Gastrocnemius medialis (tissue), 4 donors: Measurements from ENCODE around the gene HOXC11. TPM values are rescaled to one million over a fixed set of nuclear protein-coding genes. Genes with fewer than 3 reads are reported as not detected.

ENCODE experiments used
- ATAC-seq, 2 donors: fragments of 150-250 bp; one replicate each; pipeline ENCODE4 v1.9.1; 2016
- DNase-seq, 2 donors: peaks; one replicate each; pipeline ENCODE4 v3.0.0-alpha.2; 2019
- H3K27ac ChIP-seq, 4 donors: fragments of 200-600 bp; sonication (generic); 1 replicate in 1 of 4; 2 replicates in 3 of 4; pipeline ENCODE4 v1.5.1; 2016 to 2018; ENCODE audit warnings: mild to moderate bottlenecking in 2 of 4, moderate library complexity in 1 of 4
- H3K27me3 ChIP-seq, 3 donors: fragments of 200-600 bp; sonication (generic) in 2 of 3; 1 replicate in 1 of 3; 2 replicates in 2 of 3; pipeline versions ENCODE4 v1.5.1 to v1.6.0; 2016 to 2019; ENCODE audit warnings: mild to moderate bottlenecking in 1 of 3, moderate library complexity in 1 of 3
- H3K36me3 ChIP-seq, 2 donors: fragments of 200-600 bp; sonication (generic) in 1 of 2; one replicate each; pipeline ENCODE4 v1.5.1; 2017 to 2018
- H3K4me1 ChIP-seq, 2 donors: fragments of 200-600 bp; sonication (generic) in 1 of 2; one replicate each; pipeline ENCODE4 v1.5.1; 2016 to 2017; ENCODE audit warnings: mild to moderate bottlenecking in 2 of 2
- H3K4me3 ChIP-seq, 4 donors: fragments of 200-600 bp; sonication (generic) in 3 of 4; 1 replicate in 1 of 4; 2 replicates in 3 of 4; pipeline ENCODE4 v1.5.1; 2016 to 2019; ENCODE audit warnings: mild to moderate bottlenecking in 2 of 4
- H3K9me3 ChIP-seq, 3 donors: fragments of 200-600 bp; sonication (generic) in 2 of 3; 1 replicate in 1 of 3; 2 replicates in 2 of 3; pipeline ENCODE4 v1.5.1; 2016 to 2019
- POLR2A ChIP-seq, 2 donors: fragments of 450-650 bp; IDR thresholded peaks; one replicate each; pipeline ENCODE4 v1.6.1; 2017; ENCODE audit warnings: antibody characterized with exemption in 2 of 2, mild to moderate bottlenecking in 2 of 2, moderate library complexity in 2 of 2
- in situ Hi-C, 4 donors: fragments of 200-750 bp; cut with MboI; loops; one replicate each; pipeline versions ENCODE4 v1.15.0 to v1.8.0; 2017; ENCODE audit warnings: low sequenced_read_pairs in 4 of 4
- intact Hi-C: fragments of 100-400 bp; cut with DNase I; formaldehyde crosslinking; loops from one replicate; pipeline ENCODE4 v1.15.1; 2023; ENCODE audit warnings: low total_unique reads
- total RNA-seq, 4 donors: library from RNA; depleted of rRNA; stranded (reverse); fragments of >200 nt; gene quantifications; one replicate each; pipeline versions ENCODE4 v1.1.0 to v1.2.3, GENCODE V29; 2016
- TF ChIP-seq, protein P1 (sequence below), 5 experiments: fragments of 450-650 bp in 3 of 5; fragments of 200-600 bp in 2 of 5; sonication (generic) in 2 of 5; IDR thresholded peaks in 4 of 5; conservative IDR thresholded peaks in 1 of 5; 1 replicate in 4 of 5; 2 replicates in 1 of 5; pipeline ENCODE4 v1.5.1; 2016 to 2019; ENCODE audit warnings: antibody characterized with exemption in 5 of 5, mild to moderate bottlenecking in 3 of 5, moderate library complexity in 3 of 5

HOXC11 gene
- total RNA-seq, 4 donors from 2014 or later = 0.24 to 1.1 (median 0.44) TPM

GRCh38 chr12:53980802-53981496 lies 8.0 kb downstream of the HOXC11 start:
- H3K9me3 ChIP-seq = no peaks in the 10 kb centered on the region
- no peak for ATAC-seq
- H3K27ac ChIP-seq = peak overlapping the region; percentile 94 to 100 (median 98)
- H3K27me3 ChIP-seq = peaks cover 26 to 75% (median 39%) of the 10 kb centered on the region in 3 donors
- no peaks in the 10 kb centered on the region for H3K36me3 ChIP-seq
- DNase-seq = no peak
- TF ChIP-seq POLR2A (IDR thresholded peaks at IDR 0.05) = no peak
- TF ChIP-seq, protein P1, sequence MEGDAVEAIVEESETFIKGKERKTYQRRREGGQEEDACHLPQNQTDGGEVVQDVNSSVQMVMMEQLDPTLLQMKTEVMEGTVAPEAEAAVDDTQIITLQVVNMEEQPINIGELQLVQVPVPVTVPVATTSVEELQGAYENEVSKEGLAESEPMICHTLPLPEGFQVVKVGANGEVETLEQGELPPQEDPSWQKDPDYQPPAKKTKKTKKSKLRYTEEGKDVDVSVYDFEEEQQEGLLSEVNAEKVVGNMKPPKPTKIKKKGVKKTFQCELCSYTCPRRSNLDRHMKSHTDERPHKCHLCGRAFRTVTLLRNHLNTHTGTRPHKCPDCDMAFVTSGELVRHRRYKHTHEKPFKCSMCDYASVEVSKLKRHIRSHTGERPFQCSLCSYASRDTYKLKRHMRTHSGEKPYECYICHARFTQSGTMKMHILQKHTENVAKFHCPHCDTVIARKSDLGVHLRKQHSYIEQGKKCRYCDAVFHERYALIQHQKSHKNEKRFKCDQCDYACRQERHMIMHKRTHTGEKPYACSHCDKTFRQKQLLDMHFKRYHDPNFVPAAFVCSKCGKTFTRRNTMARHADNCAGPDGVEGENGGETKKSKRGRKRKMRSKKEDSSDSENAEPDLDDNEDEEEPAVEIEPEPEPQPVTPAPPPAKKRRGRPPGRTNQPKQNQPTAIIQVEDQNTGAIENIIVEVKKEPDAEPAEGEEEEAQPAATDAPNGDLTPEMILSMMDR (IDR thresholded peaks at IDR 0.05 in 4 of 5, conservative IDR thresholded peaks at IDR 0.05 in 1 of 5) = no peak
- in situ Hi-C loops = loop anchor here (10.0 to 25.0 kb wide), 4 partner anchors 224 to 1731 kb away; partner anchors contain the start of genes GPR84 (in 2 of the 4), BLOC1S1 (in 1 of the 4), ITGA7 (in 1 of the 4) and RDH5 (in 1 of the 4)
- H3K4me1 ChIP-seq = peaks cover 0 to 20% of the 10 kb centered on the region in 2 donors
- intact Hi-C loops = no loop called here
- H3K4me3 ChIP-seq = peak overlapping the region; percentile 25 to 85 (median 71)

DNA sequence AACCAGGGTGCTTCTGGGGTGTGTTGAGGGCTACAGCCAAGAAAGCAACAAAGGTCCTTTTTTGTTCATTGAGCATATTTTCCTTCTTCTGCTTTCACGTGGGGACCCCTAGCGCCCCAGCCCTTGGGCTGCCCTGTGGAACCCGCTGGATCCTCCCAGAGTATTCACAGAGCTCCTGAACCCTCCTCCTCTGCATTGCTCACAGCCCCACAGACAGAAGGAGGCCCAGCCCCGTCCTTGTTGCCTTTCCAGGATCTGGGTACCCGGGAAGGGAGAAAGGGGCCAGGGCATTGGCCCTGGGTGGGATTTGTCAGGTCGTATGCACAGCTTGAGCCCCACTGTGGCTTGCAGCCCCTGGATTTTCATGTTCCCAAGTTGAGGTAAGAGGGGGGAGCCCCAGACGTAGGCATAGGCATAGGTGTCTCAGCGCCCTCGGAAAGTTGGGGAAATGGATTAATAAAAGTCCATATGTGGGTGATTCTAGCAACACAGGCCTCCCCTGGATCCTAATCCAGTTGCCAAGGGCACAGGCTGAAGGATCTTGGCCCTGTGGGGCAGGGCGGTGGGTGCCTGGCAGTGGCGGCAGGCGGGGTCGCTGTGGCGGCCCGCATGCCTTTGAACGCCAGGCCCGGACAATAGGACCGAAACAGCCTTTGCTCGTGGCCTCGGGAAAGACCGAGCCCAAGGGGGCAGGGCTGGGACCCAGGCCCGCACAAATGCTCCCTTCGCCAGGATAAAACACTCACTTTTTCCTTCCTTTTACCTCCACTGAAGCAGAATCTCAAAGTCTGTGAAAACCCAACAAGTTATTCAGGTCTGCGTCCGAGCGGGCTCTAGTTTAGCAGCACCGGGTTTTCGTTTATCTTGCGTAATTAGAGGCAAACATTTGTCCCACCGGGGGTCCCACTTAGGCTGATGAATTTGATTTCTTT lies 9.0 kb downstream of the HOXC11 start:
- in situ Hi-C loops = loop anchor here (10.0 to 25.0 kb wide), 4 partner anchors 223 to 1730 kb away; partner anchors contain the start of genes GPR84 (in 2 of the 4), BLOC1S1 (in 1 of the 4), ITGA7 (in 1 of the 4) and RDH5 (in 1 of the 4)
- H3K27me3 ChIP-seq = peaks cover 16 to 65% (median 30%) of the 10 kb centered on the region in 3 donors
- peaks cover 2 to 21% of the 10 kb centered on the region in 2 donors for H3K4me1 ChIP-seq
- H3K4me3 ChIP-seq = peak overlapping the region; percentile 25 to 85 (median 71)
- intact Hi-C loops = no loop called here
- peak overlapping the region; percentile 94 to 100 (median 98) for H3K27ac ChIP-seq
- DNase-seq (no peak), ATAC-seq (no peak)
- H3K9me3 ChIP-seq = no peaks in the 10 kb centered on the region
- TF ChIP-seq POLR2A (IDR thresholded peaks at IDR 0.05) = no peak
- TF ChIP-seq, protein P1 (IDR thresholded peaks at IDR 0.05 in 4 of 5, conservative IDR thresholded peaks at IDR 0.05 in 1 of 5) = no peak
- no peaks in the 10 kb centered on the region for H3K36me3 ChIP-seq

GRCh38 chr12:53982648-53983567 lies 10.0 kb downstream of the HOXC11 start:
- peaks cover 6 to 55% (median 20%) of the 10 kb centered on the region in 3 donors for H3K27me3 ChIP-seq
- peak overlapping the region; percentile 94 to 100 (median 98) for H3K27ac ChIP-seq
- peak overlapping the region; percentile 59 to 85 (median 82) for H3K4me3 ChIP-seq
- peaks cover 12 to 28% of the 10 kb centered on the region in 2 donors for H3K4me1 ChIP-seq
- DNase-seq (no peak), ATAC-seq (no peak)
- in situ Hi-C loops (loop anchor here (10.0 to 25.0 kb wide), 4 partner anchors 222 to 1729 kb away; partner anchors contain the start of genes GPR84 (in 2 of the 4), BLOC1S1 (in 1 of the 4), ITGA7 (in 1 of the 4) and RDH5 (in 1 of the 4)), intact Hi-C loops (no loop called here)
- H3K36me3 ChIP-seq = no peaks in the 10 kb centered on the region
- H3K9me3 ChIP-seq = no peaks in the 10 kb centered on the region
- TF ChIP-seq, protein P1 (IDR thresholded peaks at IDR 0.05 in 4 of 5, conservative IDR thresholded peaks at IDR 0.05 in 1 of 5) = no peak
- no peak for TF ChIP-seq POLR2A (IDR thresholded peaks at IDR 0.05)
